Heart left ventricle (tissue), 13 donors: ENCODE results near the gene ZMIZ1.

Experiments used
- POLR2A ChIP-seq, 2 donors: fragments of 450-650 bp; IDR thresholded peaks; one replicate each; pipeline ENCODE4 v1.6.1; 2017; ENCODE audit warnings: antibody characterized with exemption in 2 of 2, mild to moderate bottlenecking in 2 of 2, moderate library complexity in 2 of 2
- TF ChIP-seq, protein P1 (sequence below), 12 donors: fragments of 200-600 bp; sonication (generic) in 4 of 12; IDR thresholded peaks; one replicate each; pipeline versions ENCODE4 v1.5.0 to v1.8.0; 2018 to 2022; ENCODE audit warnings: antibody characterized with exemption in 12 of 12, mild to moderate bottlenecking in 5 of 12
- donor health status: ischemic (EF 13 %, LVEDD 7.1; RV severe dilation, severe dysfunction).
- donor health status: DM: no; HTN: yes; CAD: no.
- donor health status: DM: no; HTN: no; CAD: no.
- donor health status: ischemic (EF 25% LVEDD 6.9; RV normal size, moderate dysfunction).
- donor health status: ischemic (EF 25% LVEDD 5.7; RV mildly dilated, moderate dysfunction).
- donor health status: ischemic (EF 35%, LVEDD 5.7; RV mildly dilated, moderate dysfunction).
- donor health status: nonischemic (EF 11% LVEDD 7.7; RV severe dilation, severe dysfunction).
- donor health status: DM: yes; HTN: yes; CAD: no.
- donor health status: PGD.
- donor health status: ischemic (EF 29% LVEDD 5.4; RV normal size, mild dysfunction).
- donor health status: nonischemic (EF 23%, LVEDD 6.1; RV moderate dilation, normal function).

DNA sequence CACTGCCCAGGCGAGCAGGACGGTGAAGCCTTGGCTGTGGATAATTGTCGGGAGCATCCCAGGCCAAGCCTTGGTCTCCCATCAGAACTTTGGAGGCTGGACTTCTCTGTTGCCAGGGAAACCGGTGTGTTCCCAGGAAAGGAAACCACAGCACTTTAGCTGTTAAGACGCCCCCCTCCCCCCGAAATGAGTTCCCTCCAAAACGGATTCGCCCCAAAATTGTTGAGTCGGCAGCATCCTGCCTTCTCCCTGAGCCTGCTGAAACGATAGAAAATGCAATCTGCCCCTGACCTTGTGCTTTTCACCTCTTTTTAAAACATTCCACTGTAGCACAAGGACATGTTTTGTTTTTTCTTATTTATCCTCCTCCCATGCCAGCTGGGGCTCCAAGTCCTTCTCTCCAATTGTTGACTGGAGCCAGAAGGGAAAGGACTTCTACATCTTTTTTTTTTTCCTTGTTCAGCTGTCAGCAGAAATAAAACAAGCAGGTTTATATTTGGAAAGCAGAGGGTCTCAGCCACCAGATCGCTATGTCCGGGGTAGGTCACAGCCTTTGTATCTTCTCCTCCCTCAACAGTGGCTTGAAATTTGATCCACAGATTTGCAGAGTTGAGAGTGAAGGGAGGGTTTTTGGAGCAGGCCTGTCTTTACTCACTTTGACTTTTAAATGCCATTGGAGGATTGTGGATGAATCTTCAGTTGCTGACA, 116.5 kb downstream of the ZMIZ1 start:
- TF ChIP-seq, protein P1, sequence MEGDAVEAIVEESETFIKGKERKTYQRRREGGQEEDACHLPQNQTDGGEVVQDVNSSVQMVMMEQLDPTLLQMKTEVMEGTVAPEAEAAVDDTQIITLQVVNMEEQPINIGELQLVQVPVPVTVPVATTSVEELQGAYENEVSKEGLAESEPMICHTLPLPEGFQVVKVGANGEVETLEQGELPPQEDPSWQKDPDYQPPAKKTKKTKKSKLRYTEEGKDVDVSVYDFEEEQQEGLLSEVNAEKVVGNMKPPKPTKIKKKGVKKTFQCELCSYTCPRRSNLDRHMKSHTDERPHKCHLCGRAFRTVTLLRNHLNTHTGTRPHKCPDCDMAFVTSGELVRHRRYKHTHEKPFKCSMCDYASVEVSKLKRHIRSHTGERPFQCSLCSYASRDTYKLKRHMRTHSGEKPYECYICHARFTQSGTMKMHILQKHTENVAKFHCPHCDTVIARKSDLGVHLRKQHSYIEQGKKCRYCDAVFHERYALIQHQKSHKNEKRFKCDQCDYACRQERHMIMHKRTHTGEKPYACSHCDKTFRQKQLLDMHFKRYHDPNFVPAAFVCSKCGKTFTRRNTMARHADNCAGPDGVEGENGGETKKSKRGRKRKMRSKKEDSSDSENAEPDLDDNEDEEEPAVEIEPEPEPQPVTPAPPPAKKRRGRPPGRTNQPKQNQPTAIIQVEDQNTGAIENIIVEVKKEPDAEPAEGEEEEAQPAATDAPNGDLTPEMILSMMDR (IDR thresholded peaks at IDR 0.05), result no peak
- no peak for TF ChIP-seq POLR2A (IDR thresholded peaks at IDR 0.05)
